Spleen (tissue), 7 donors: ENCODE results near the gene CUX1.

Source experiments
- CTCF ChIP-seq, 11 experiments: fragments of 200-600 bp in 7 of 11; fragments of 450-650 bp in 4 of 11; sonication (generic) in 4 of 11; IDR thresholded peaks in 8 of 11; conservative IDR thresholded peaks in 3 of 11; 1 replicate in 7 of 11; 2 replicates in 4 of 11; pipeline versions ENCODE4 v1.4.0 to v1.8.0; 2016 to 2021; ENCODE audit warnings: antibody characterized with exemption in 11 of 11, inconsistent platforms in 4 of 11, mild to moderate bottlenecking in 1 of 11
- POLR2A ChIP-seq, 3 donors: fragments of 450-650 bp; IDR thresholded peaks; one replicate each; pipeline ENCODE4 v1.5.1; 2017; ENCODE audit warnings: antibody characterized with exemption in 3 of 3, mild to moderate bottlenecking in 1 of 3
- POLR2AphosphoS5 ChIP-seq, 3 donors: sonication (generic); formaldehyde crosslinking; IDR thresholded peaks; one replicate each; pipeline ENCODE4 v1.5.1; 2017; ENCODE audit warnings: antibody characterized with exemption in 3 of 3
- donor health status: DM: no; HTN: no; CAD: no; lungs with moderate emphysema.
- donor health status: DM: no; HTN: no; CAD: no.
- donor health status: DM: no; HTN: no; CAD: no.

DNA sequence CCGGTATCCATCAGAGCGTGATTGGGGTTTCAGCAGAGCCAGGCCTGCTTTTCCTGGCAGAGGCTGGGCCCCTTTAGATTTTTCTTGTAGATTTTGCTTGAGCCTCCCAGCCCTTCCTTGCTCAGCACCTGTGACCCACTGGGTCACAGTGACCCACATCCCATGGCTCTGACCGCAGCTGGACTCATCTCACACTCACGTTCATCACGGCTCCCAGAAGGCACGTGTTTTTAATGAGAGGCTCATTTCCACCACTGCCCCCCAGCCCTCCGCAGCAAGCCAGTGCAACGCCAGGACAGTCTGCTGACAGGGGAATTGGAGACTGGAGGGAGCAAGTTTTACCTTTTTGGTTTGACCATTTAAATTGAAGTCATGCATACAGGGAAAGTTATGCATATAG is 155.7 kb downstream of the CUX1 start:
- TF ChIP-seq CTCF (IDR thresholded peaks at IDR 0.05 in 8 of 11, conservative IDR thresholded peaks at IDR 0.05 in 3 of 11) (no peak), POLR2A (IDR thresholded peaks at IDR 0.05) (no peak), POLR2AphosphoS5 (IDR thresholded peaks at IDR 0.05) (no peak)
